ENCODE measurements around the gene ZSCAN20.

The ZSCAN20 gene

GRCh38 chr1:33535334-33535733, 62.9 kb downstream of the ZSCAN20 start:
- DNase-seq (ENCODE audit: low spot score) = no peak

- DNase-seq (ENCODE audit: low spot score) = no peak
Measured at GRCh38 chr1:33537885-33538284, 65.4 kb downstream of the ZSCAN20 start.

GRCh38 chr1:33541966-33542365, 69.5 kb downstream of the ZSCAN20 start:
- DNase-seq (ENCODE audit: low spot score) = no peak
